Mesodermal cell (in vitro differentiated cells): ENCODE results near the gene IDI1.
"Not testable (repeated sequence)": the region's sequence is repeated elsewhere in the genome, so short reads cannot be mapped to it uniquely, and the experiment has no call there.

Experiments used
- H3K27ac ChIP-seq: 2 replicates; pipeline ENCODE4 v1.7.0; 2013; ENCODE audit warnings: mild to moderate bottlenecking, low read depth, low read length, moderate library complexity; ENCODE audit not compliant: severe bottlenecking
- H3K36me3 ChIP-seq: 2 replicates; pipeline ENCODE4 v1.7.1; 2013; ENCODE audit warnings: mild to moderate bottlenecking, low read length, moderate library complexity; ENCODE audit not compliant: control insufficient read depth, insufficient read depth
- H3K4me1 ChIP-seq: one replicate; pipeline ENCODE4 v1.7.1; 2013; ENCODE audit warnings: mild to moderate bottlenecking, low read length; ENCODE audit not compliant: insufficient read depth, control insufficient read depth, poor library complexity, severe bottlenecking
- H3K4me3 ChIP-seq: 2 replicates; pipeline ENCODE4 v1.7.0; 2013; ENCODE audit warnings: low read length, control low read depth, mild to moderate bottlenecking; ENCODE audit not compliant: insufficient read depth, poor library complexity, severe bottlenecking; ENCODE audit errors: extremely low read depth
- H3K9me3 ChIP-seq: 2 replicates; pipeline ENCODE4 v1.7.1; 2013; ENCODE audit warnings: mild to moderate bottlenecking, low read length, moderate library complexity; ENCODE audit not compliant: control insufficient read depth
- WGBS, 2 experiments: methylation state at CpG; one replicate each; pipeline ENCODE4 v1.1.5; 2013; ENCODE audit warnings: missing lambda C conversion rate in 2 of 2; ENCODE audit not compliant: insufficient coverage in 2 of 2; 5-methylcytosine and 5-hydroxymethylcytosine counted together

Gene IDI1

DNA sequence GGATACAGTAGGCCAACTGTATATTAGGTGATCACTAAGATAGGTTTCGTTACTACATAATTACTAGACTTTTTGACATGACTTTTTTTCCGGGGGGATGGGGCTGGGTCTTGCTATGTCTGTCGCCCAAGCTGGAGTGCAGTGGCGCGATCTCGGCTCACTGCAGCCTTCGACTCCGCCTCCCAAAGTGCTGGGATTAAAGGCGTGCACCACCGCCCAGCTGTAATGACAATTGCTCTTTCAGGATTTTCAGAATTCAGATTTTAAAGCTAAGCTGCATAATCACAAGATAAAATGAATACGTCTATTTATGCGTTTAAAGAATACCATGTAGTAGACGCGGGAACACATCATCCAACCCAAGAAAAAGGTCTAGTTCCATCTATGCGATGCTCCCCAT is 982 bp downstream of the IDI1 start:
- no peaks in the 10 kb centered on the region for H3K9me3 ChIP-seq
- peak overlapping the region; percentile 98 for H3K4me3 ChIP-seq
- 0 to 2% methylated on average over 11 to 12 of the region's 15 CpGs for WGBS, 2 experiments
- peak overlapping the region; percentile 99 for H3K27ac ChIP-seq
- H3K4me1 ChIP-seq = peaks cover 13% of the 10 kb centered on the region
- peaks cover 65% of the 10 kb centered on the region for H3K36me3 ChIP-seq

DNA sequence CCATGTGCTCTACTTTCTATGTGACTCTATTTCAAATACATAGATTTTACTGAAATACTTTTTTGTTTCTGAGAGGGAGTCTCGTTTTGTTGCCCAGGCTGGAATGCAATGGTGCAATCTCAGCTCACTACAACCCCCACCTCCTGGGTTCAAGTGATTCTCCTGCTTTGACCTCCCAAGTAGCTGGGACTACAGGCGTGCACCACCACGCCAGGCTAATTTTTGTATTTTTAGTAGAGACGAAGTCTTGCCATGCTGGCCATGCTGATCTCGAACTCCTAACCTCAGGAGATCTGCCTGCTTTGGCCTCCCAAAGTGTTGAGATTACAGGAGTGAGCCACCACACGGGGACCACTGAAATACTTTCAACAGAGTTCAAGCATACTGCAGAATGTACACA is 3.5 kb downstream of the IDI1 start:
- no peak overlapping the region for H3K27ac ChIP-seq
- H3K9me3 ChIP-seq = no peaks in the 10 kb centered on the region
- H3K4me1 ChIP-seq = peaks cover 2% of the 10 kb centered on the region
- H3K4me3 ChIP-seq = peak overlapping the region; percentile 35
- peaks cover 61% of the 10 kb centered on the region for H3K36me3 ChIP-seq
- WGBS, 2 experiments = 89 to 100% methylated on average over 3 to 4 of the region's 6 CpGs

DNA sequence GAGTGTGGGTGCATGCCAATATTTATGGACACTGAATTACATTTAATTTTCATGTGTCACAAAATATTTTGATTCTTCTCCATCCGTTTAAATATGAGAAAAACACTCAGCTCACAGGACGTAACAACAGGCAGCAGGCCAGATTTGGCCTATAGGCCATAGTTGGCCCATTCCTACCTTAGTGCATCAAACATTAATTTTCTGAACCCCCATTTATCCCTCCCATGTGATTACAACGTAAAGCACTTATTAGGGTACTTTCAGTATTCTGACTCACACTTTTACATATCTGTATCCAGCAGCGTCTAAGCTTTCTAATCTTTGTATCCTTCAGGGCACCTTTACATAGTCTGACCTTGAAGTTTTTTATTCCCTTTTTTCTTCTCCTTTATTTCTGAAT is 4.0 kb downstream of the IDI1 start:
- H3K9me3 ChIP-seq = no peaks in the 10 kb centered on the region
- H3K4me3 ChIP-seq = peak overlapping the region; percentile 35
- 92 to 93% methylated on average over 2 to 4 of the region's 4 CpGs for WGBS, 2 experiments
- peaks cover 2% of the 10 kb centered on the region for H3K4me1 ChIP-seq
- H3K36me3 ChIP-seq = peaks cover 65% of the 10 kb centered on the region
- no peak overlapping the region for H3K27ac ChIP-seq

DNA sequence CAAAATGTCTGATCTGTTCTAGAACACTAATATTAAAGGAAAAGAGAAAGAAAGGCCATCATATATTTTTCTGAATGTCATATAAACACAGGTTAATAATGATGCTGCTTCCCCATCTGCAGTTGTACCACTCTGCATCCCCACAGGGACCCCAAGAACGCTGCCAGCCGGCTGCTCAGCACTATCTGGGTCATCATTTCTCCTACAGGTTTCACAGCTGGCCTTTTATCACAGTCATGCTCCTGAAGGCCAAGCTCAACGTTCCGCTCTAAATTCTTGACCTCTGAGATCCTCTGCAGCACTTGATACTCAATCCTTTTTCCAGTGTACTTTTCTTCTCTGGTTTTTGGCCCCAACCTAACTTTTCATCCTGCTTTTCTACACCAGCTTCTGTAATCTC is 4.8 kb downstream of the IDI1 start:
- peaks cover 2% of the 10 kb centered on the region for H3K4me1 ChIP-seq
- H3K9me3 ChIP-seq = no peaks in the 10 kb centered on the region
- peak overlapping the region; percentile 46 for H3K27ac ChIP-seq
- peaks cover 71% of the 10 kb centered on the region for H3K36me3 ChIP-seq
- peak overlapping the region; percentile 35 for H3K4me3 ChIP-seq
- whole genome bisulfite sequencing, 2 experiments = 84 to 100% methylated on average over 3 to 4 of the region's 4 CpGs

DNA sequence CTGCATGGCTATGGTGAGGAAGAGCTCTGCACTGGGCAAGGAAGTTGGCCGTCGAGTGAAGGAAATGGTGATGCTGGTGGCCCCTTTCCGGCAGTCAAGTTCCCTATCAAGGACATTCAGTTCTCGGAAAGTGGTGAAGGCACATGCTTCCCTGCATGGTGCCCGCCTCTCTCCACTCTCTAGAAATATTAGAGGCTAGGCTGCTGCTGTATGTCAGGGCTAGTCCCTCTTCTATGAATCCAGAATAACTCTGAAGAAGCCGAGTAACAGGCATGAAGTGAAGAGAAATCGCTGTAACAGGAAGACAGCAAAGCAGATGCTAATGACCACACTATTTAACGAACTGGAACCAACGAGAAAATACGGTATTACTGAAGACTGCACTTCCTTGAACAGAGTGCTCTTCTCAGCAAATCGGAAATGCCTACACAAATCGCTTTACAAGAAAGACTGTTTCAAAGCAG is 5.4 kb downstream of the IDI1 start:
- H3K4me3 ChIP-seq = no peak overlapping the region
- 90 to 97% methylated on average over 11 to 12 of the region's 12 CpGs for WGBS, 2 experiments
- peaks cover 73% of the 10 kb centered on the region for H3K36me3 ChIP-seq
- peaks cover 2% of the 10 kb centered on the region for H3K4me1 ChIP-seq
- no peaks in the 10 kb centered on the region for H3K9me3 ChIP-seq
- no peak overlapping the region for H3K27ac ChIP-seq

DNA sequence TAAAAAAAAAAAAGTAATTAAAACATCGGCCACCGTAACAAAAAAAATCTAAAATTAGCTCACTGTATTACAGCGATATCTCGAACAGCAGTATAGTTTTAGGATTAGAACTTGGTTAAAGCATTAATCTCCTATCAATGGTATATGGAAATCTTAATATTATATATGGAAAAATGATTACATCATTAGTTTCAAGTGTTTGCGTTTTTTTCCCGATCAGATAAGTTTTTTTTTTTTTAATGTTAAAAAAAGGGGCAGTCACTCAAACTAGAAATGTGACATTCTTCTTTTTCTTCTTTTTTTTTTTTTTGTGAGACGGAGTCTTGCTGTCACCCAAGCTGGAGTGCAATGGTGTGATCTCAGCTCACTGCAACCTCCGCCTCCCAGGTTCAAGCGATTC is 7.4 kb downstream of the IDI1 start:
- no peak overlapping the region for H3K27ac ChIP-seq
- H3K36me3 ChIP-seq = peaks cover 67% of the 10 kb centered on the region
- WGBS, 2 experiments = 100% methylated on average over 2 of the region's 9 CpGs

DNA sequence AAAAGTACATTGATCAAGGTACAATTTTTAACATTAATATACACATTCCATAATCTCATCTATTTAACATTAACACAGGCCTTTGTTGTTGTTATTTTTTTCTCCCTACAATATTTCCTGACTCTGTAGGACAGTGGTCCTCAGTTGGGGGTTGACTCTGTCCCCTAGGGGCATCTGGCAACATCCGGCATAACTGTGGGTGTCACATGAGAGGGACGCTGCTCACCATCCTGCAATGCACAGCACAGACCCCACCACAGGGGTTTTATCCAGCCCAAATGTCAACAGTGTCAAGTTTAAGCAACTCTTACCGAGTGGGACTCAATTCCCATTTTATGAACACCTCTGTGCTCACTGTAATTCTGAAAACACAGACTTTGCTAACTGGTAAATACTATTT is 8.8 kb downstream of the IDI1 start:
- Histone ChIP-seq H3K36me3 (peaks cover 54% of the 10 kb centered on the region), H3K9me3 (no peaks in the 10 kb centered on the region), H3K4me1 (peaks cover 2% of the 10 kb centered on the region), H3K4me3 (no peak overlapping the region), H3K27ac (no peak overlapping the region)
- WGBS, 2 experiments = 91 to 100% methylated on average over 3 of the region's 3 CpGs

More for the DNA sequence above, 7.4 kb downstream of the IDI1 start:
- Histone ChIP-seq H3K4me1 (peaks cover 2% of the 10 kb centered on the region), H3K9me3 (no peaks in the 10 kb centered on the region), H3K4me3 (no peak overlapping the region)

DNA sequence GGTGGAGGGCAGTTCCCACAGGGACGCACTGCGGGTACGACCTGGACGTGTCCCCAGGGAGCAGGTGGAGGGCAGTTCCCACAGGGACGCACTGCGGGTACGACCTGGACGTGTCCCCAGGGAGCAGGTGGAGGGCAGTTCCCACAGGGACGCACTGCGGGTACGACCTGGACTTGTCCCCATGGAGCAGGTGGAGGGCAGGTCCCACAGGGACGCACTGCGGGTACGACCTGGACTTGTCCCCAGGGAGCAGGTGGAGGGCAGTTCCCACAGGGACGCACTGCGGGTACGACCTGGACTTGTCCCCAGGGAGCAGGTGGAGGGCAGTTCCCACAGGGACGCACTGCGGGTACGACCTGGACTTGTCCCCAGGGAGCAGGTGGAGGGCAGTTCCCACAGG is 10.2 kb downstream of the IDI1 start:
- H3K4me3 ChIP-seq, H3K9me3 ChIP-seq, H3K27ac ChIP-seq, H3K4me1 ChIP-seq: not testable (repeated sequence)
- peaks cover 40% of the 10 kb centered on the region for H3K36me3 ChIP-seq
- WGBS, 2 experiments = 94% methylated on average over 3 of the region's 20 CpGs; no CpG with 5 or more reads in 1 of the 2 experiments

DNA sequence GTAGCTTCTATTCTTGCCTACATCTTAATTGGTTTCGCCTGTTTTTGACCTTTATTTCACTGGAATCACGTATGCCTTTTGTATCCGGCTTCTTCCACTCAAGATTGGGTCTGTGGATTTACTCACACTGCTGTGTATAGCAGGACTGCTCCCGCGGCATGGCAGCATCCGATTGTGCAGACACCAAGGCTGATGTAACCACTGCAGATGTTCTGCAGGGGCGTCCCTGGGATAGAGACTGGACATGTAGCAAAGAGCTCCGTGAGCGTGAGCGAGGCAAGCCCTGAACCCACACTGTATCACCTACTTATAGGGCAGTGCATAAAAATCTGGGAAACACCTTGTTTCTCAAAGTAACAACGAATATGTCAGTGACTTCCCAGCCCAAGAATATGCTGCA is 11.8 kb downstream of the IDI1 start:
- H3K36me3 ChIP-seq = peaks cover 26% of the 10 kb centered on the region
- 78 to 94% methylated on average over 11 of the region's 11 CpGs for WGBS, 2 experiments
- H3K27ac ChIP-seq = peak overlapping the region; percentile 23
- H3K9me3 ChIP-seq = no peaks in the 10 kb centered on the region
- no peaks in the 10 kb centered on the region for H3K4me1 ChIP-seq
- H3K4me3 ChIP-seq = no peak overlapping the region

DNA sequence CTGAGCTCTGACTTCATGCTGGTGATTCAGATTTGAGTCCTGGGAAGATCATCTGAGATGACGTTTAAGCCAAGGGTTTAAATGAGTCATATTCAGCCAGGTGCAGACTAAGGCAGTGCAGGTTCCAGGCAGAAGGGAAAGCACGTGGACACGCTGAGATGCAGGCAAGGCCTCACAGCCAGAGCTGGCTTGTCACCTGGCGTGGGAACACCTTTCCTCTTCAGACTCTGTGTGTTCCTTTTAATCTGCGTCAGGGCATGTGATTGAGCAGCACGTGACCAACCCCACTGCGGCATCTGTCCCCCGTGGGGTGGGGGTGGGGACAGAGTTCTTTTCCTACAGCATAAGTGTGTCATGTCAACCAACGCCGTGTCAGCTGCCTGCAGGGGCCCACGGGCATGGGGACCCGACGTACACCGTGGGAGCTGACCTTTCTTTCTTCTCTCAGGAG is 12.6 kb downstream of the IDI1 start:
- WGBS, 2 experiments = 80 to 88% methylated on average over 11 to 14 of the region's 14 CpGs
- H3K36me3 ChIP-seq = peaks cover 20% of the 10 kb centered on the region
- no peaks in the 10 kb centered on the region for H3K9me3 ChIP-seq
- no peak overlapping the region for H3K4me3 ChIP-seq
- no peak overlapping the region for H3K27ac ChIP-seq
- H3K4me1 ChIP-seq = no peaks in the 10 kb centered on the region

DNA sequence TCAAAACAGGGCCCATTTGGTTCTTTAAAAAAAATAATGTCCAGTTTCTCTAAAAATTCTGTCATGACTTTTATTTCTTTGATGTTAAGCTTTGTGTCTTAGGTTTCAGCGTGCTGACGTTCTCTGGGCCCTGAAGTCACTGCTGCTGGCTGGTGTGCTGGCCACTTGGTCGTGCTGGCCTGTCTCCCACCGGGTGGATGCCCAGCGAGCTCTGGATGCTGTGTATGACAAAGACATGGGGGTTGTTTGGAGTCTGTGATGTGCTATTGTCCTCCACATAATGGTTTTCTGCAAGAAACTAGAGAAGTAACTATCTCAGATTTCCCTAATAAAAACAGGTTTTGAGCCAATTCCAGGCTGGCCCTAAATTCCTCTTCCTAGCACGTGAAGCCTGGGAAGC is 13.7 kb downstream of the IDI1 start:
- 81 to 82% methylated on average over 1 to 3 of the region's 6 CpGs for WGBS, 2 experiments
- H3K27ac ChIP-seq = no peak overlapping the region
- peaks cover 10% of the 10 kb centered on the region for H3K36me3 ChIP-seq
- no peaks in the 10 kb centered on the region for H3K4me1 ChIP-seq
- H3K4me3 ChIP-seq = no peak overlapping the region
- H3K9me3 ChIP-seq = no peaks in the 10 kb centered on the region
